Measurements from ENCODE around the gene SND1.
"Not testable (repeated sequence)": the region's sequence is repeated elsewhere in the genome, so short reads cannot be mapped to it uniquely, and the experiment has no call there.

SND1 gene

GRCh38 chr7:128104108-128104742 is 452.2 kb downstream of the SND1 start:
- TF ChIP-seq POU6F1 (CRISPR knock-in tag; IDR thresholded peaks at IDR 0.05; ENCODE audit: borderline replicate concordance, low read depth) (no peak), ISL1 (CRISPR knock-in tag; IDR thresholded peaks at IDR 0.05) (no peak), CREB5 (CRISPR knock-in tag; IDR thresholded peaks at IDR 0.05; ENCODE audit: low read depth) (no peak), ZNF565 (CRISPR knock-in tag; conservative IDR thresholded peaks at IDR 0.05; ENCODE audit: low read depth) (no peak)
- peak; percentile 1; the same call in 2 of the 3 replicates for ATAC-seq

GRCh38 chr7:128105228-128106022 is 453.4 kb downstream of the SND1 start:
- ATAC-seq, result peak; percentile 3; the same call in 2 of the 3 replicates
- no peak for TF ChIP-seq ZNF565 (CRISPR knock-in tag; conservative IDR thresholded peaks at IDR 0.05; ENCODE audit: low read depth)
- TF ChIP-seq POU6F1 (CRISPR knock-in tag; IDR thresholded peaks at IDR 0.05; ENCODE audit: borderline replicate concordance, low read depth), result no peak
- TF ChIP-seq PATZ1 (CRISPR knock-in tag; IDR thresholded peaks at IDR 0.05; ENCODE audit: borderline replicate concordance), result no peak
- TF ChIP-seq ZNF70 (CRISPR knock-in tag; IDR thresholded peaks at IDR 0.05), result no peak
- TF ChIP-seq, protein P1, sequence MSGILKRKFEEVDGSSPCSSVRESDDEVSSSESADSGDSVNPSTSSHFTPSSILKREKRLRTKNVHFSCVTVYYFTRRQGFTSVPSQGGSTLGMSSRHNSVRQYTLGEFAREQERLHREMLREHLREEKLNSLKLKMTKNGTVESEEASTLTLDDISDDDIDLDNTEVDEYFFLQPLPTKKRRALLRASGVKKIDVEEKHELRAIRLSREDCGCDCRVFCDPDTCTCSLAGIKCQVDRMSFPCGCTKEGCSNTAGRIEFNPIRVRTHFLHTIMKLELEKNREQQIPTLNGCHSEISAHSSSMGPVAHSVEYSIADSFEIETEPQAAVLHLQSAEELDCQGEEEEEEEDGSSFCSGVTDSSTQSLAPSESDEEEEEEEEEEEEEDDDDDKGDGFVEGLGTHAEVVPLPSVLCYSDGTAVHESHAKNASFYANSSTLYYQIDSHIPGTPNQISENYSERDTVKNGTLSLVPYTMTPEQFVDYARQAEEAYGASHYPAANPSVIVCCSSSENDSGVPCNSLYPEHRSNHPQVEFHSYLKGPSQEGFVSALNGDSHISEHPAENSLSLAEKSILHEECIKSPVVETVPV (CRISPR knock-in tag; IDR thresholded peaks at IDR 0.05), result no peak
- TF ChIP-seq TOX (CRISPR knock-in tag; IDR thresholded peaks at IDR 0.05; ENCODE audit: borderline replicate concordance), result no peak
- no peak for TF ChIP-seq ZNF8 (CRISPR knock-in tag; IDR thresholded peaks at IDR 0.05)

DNA sequence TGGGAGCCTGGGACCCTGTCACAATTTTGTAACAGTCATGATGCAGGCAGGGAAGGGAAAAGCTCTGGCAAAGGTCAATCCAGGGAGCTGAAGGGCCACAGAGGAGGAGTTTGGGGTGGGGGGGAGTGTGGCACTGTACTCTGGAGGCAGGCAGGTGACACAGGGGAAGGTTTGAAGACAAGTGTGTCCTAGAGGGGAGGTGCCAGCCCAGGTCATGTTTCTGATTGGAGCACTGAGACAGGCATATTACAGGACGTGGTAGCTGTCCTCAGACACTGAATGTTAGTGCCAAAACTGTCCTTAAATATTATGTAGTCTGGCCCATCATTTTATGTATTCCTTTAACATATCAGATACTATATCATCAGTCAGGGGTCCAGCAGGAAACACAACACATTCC is 454.8 kb downstream of the SND1 start:
- ATAC-seq, result peak; percentile 3; the same call in 2 of the 3 replicates
- TF ChIP-seq OSR1 (CRISPR knock-in tag; IDR thresholded peaks at IDR 0.05) (no peak), ARNTL (CRISPR knock-in tag; IDR thresholded peaks at IDR 0.05; ENCODE audit: borderline replicate concordance, low read depth) (no peak), TCF4 (CRISPR knock-in tag; IDR thresholded peaks at IDR 0.05; ENCODE audit: borderline replicate concordance) (no peak)
- TF ChIP-seq, protein P2, sequence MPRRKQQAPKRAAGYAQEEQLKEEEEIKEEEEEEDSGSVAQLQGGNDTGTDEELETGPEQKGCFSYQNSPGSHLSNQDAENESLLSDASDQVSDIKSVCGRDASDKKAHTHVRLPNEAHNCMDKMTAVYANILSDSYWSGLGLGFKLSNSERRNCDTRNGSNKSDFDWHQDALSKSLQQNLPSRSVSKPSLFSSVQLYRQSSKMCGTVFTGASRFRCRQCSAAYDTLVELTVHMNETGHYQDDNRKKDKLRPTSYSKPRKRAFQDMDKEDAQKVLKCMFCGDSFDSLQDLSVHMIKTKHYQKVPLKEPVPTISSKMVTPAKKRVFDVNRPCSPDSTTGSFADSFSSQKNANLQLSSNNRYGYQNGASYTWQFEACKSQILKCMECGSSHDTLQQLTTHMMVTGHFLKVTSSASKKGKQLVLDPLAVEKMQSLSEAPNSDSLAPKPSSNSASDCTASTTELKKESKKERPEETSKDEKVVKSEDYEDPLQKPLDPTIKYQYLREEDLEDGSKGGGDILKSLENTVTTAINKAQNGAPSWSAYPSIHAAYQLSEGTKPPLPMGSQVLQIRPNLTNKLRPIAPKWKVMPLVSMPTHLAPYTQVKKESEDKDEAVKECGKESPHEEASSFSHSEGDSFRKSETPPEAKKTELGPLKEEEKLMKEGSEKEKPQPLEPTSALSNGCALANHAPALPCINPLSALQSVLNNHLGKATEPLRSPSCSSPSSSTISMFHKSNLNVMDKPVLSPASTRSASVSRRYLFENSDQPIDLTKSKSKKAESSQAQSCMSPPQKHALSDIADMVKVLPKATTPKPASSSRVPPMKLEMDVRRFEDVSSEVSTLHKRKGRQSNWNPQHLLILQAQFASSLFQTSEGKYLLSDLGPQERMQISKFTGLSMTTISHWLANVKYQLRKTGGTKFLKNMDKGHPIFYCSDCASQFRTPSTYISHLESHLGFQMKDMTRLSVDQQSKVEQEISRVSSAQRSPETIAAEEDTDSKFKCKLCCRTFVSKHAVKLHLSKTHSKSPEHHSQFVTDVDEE (CRISPR knock-in tag; IDR thresholded peaks at IDR 0.05), result no peak

- not testable (repeated sequence) for ATAC-seq
These were observed 455.5 kb downstream of the SND1 start for GRCh38 chr7:128107516-128107915.
